Kidney (tissue), 22 donors: ENCODE measurements around the gene UBQLN4. TPM values are rescaled to one million over a fixed set of nuclear protein-coding genes. Genes with fewer than 3 reads are reported as not detected.

Source experiments
- DNase-seq, 5 donors: peaks; one replicate each; pipeline ENCODE4 v3.0.0-alpha.2; 2013 to 2020
- FAIRE-seq: peaks from 2 replicates; lab custom pipeline; 2012; peaks lifted over from hg19 to GRCh38; lab: Jason Lieb, UNC
- H3K27ac ChIP-seq, 2 donors: one replicate each; pipeline ENCODE4 v1.7.0; 2013; ENCODE audit warnings: low read depth in 2 of 2, low read length in 2 of 2, inconsistent platforms in 1 of 2
- H3K27me3 ChIP-seq: one replicate; pipeline ENCODE4 v1.7.1; 2013; ENCODE audit warnings: low read length, inconsistent platforms; ENCODE audit not compliant: control insufficient read depth, insufficient read depth
- H3K36me3 ChIP-seq, 3 donors: one replicate each; pipeline versions ENCODE4 v1.7.0 to v1.7.1; 2013; ENCODE audit warnings: low read length in 3 of 3, control low read depth in 1 of 3, inconsistent platforms in 1 of 3; ENCODE audit not compliant: insufficient read depth in 3 of 3, control insufficient read depth in 2 of 3
- H3K4me1 ChIP-seq, 3 donors: one replicate each; pipeline versions ENCODE4 v1.7.0 to v1.7.1; 2013; ENCODE audit warnings: low read length in 3 of 3, inconsistent platforms in 1 of 3, low read depth in 1 of 3; ENCODE audit not compliant: control insufficient read depth in 2 of 3, insufficient read depth in 2 of 3
- H3K4me3 ChIP-seq, 3 donors: one replicate each; pipeline versions ENCODE4 v1.7.0 to v1.8.1; 2013; ENCODE audit warnings: low read length in 3 of 3, control low read depth in 1 of 3, inconsistent platforms in 1 of 3
- H3K9ac ChIP-seq, 3 donors: one replicate each; pipeline versions ENCODE4 v1.7.0 to v1.7.1; 2013; ENCODE audit warnings: low read length in 3 of 3, control low read depth in 1 of 3, inconsistent platforms in 1 of 3
- H3K9me3 ChIP-seq, 3 donors: one replicate each; pipeline versions ENCODE4 v1.7.0 to v1.7.1; 2013; ENCODE audit warnings: low read length in 3 of 3, control low read depth in 1 of 3, inconsistent platforms in 1 of 3; ENCODE audit not compliant: control insufficient read depth in 2 of 3, insufficient read depth in 1 of 3
- CTCF ChIP-seq: IDR thresholded peaks from 3 replicates; pipeline ENCODE4 v1.5.1; 2012; ENCODE audit warnings: mild to moderate bottlenecking, moderate library complexity, borderline replicate concordance; ENCODE audit not compliant: insufficient read depth; ENCODE audit errors: extremely low read depth
- intact Hi-C: fragments of 100-400 bp; cut with DNase I; formaldehyde crosslinking; loops from one replicate; pipeline ENCODE4 v1.11.1; 2022
- long read RNA-seq, 10 donors: library from polyadenylated mRNA in 1 of 10; unstranded in 1 of 10; transcript quantifications; one replicate each; pipeline ENCODE4 v2.0.0 and lab custom pipeline, GENCODE V29; 2021 to 2026
- polyA plus RNA-seq: library from polyadenylated mRNA; stranded (reverse); fragments of 350-450 nt; fragmentation: Illumina TruSeq; extraction: RNeasy Lipid Tissue Mini Kit (QIAGEN cat#74804); gene quantifications from one replicate; pipeline ENCODE4 v1.2.3, GENCODE V29; 2014; ENCODE audit warnings: low read depth, low replicate concordance; ENCODE audit not compliant: insufficient read depth
- total RNA-seq: library from RNA; stranded (reverse); fragmentation: NEBNext Ultra II Directional; extraction: Animal tissue kit (Norgen Biotek cat#: 25700); gene quantifications from one replicate; pipeline ENCODE4 v1.2.1, GENCODE V29; 2021
- donor health status: control.
- donor health status: control.
- donor health status: control.
- donor health status: control.
- donor health status: control.
- donor health status: DM: yes; HTN: yes; CAD: no.
- donor health status: Normal renal cell carcinoma (clear cell type).

UBQLN4 gene
- total RNA-seq (24.5 TPM), polyA plus RNA-seq (24.6 TPM)
- long read RNA-seq, donor 1, partial matches to known transcripts = 57 of 58 reads
- long read RNA-seq, donor 1, other reads (novel, unspliced or antisense) = 0 of 58 reads
- long read RNA-seq, donor 2, partial matches to known transcripts = 14 of 18 reads
- long read RNA-seq, donor 2, other reads (novel, unspliced or antisense) = 0 of 18 reads
- long read RNA-seq, donor 3, partial matches to known transcripts = 12 of 17 reads
- long read RNA-seq, donor 3, other reads (novel, unspliced or antisense) = 0 of 17 reads
- long read RNA-seq, donor 4, transcript UBQLN4-201 (11 exons, 3,576 nt) = major isoform, 6 of 6 reads
- long read RNA-seq, donor 4, partial matches to known transcripts = 0 of 6 reads
- long read RNA-seq, donor 4, other reads (novel, unspliced or antisense) = 0 of 6 reads
- long read RNA-seq, donor 5 = 0 reads
- long read RNA-seq, donor 6 = 0 reads
- long read RNA-seq, donor 7, partial matches to known transcripts = 6 of 12 reads
- long read RNA-seq, donor 7, other reads (novel, unspliced or antisense) = 3 of 12 reads
- long read RNA-seq, donor 8, partial matches to known transcripts = 13 of 13 reads
- long read RNA-seq, donor 8, other reads (novel, unspliced or antisense) = 0 of 13 reads
- long read RNA-seq, donor 9, partial matches to known transcripts = 0 of 1 reads
- long read RNA-seq, donor 9, other reads (novel, unspliced or antisense) = 0 of 1 reads
- long read RNA-seq, donor 10, partial matches to known transcripts = 0 of 2 reads
- long read RNA-seq, donor 10, other reads (novel, unspliced or antisense) = 0 of 2 reads

- DNase-seq (peak; percentile 92 to 96 (median 96)), FAIRE-seq (no peak)
- peak within 1 kb of the TSS; percentile 79 to 94 (median 83) for H3K4me3 ChIP-seq
- H3K9ac ChIP-seq = peak within 1 kb of the TSS; percentile 54 to 86 (median 82)
- peaks cover 0 to 7% (median 6%) of the 10 kb centered on the region in 3 donors for H3K4me1 ChIP-seq
- no peaks in the 10 kb centered on the region for H3K27me3 ChIP-seq
- H3K9me3 ChIP-seq = no peaks in the 10 kb centered on the region
- H3K36me3 ChIP-seq = peaks cover 0 to 7% (median 3%) of the 10 kb centered on the region in 3 donors
- H3K27ac ChIP-seq = peak within 1 kb of the TSS; percentile 93 to 95
- TF ChIP-seq CTCF = peak; percentile 58
- intact Hi-C loops = no loop called here
These were observed at the start of gene UBQLN4 for GRCh38 chr1:156053768-156054499. TSS of gene UBQLN4 (minus strand) at chr1:156053798. CDS start at chr1:156053701, 97 bp downstream.

GRCh38 chr1:156102633-156103511 lies 49.3 kb upstream of the UBQLN4 start:
- Histone ChIP-seq H3K27ac (peak overlapping the region in 1 of 2 donors; percentile 33), H3K4me3 (no peak overlapping the region), H3K27me3 (no peaks in the 10 kb centered on the region), H3K36me3 (no peaks in the 10 kb centered on the region), H3K9me3 (no peaks in the 10 kb centered on the region), H3K9ac (peak overlapping the region in 1 of 3 donors; percentile 46), H3K4me1 (peaks cover 4 to 40% (median 35%) of the 10 kb centered on the region in 3 donors)
- peak in 1 of 5 donors; percentile 57 for DNase-seq
- no peak for TF ChIP-seq CTCF
- FAIRE-seq = no peak
- intact Hi-C loops = no loop called here

- H3K36me3 ChIP-seq = no peaks in the 10 kb centered on the region
- H3K9me3 ChIP-seq = no peaks in the 10 kb centered on the region
- H3K27ac ChIP-seq = no peak overlapping the region
- DNase-seq (peak in 1 of 5 donors; percentile 54), FAIRE-seq (no peak)
- no peaks in the 10 kb centered on the region for H3K27me3 ChIP-seq
- intact Hi-C loops = no loop called here
- H3K4me1 ChIP-seq = peaks cover 4 to 42% (median 37%) of the 10 kb centered on the region in 3 donors
- no peak overlapping the region for H3K4me3 ChIP-seq
- no peak for TF ChIP-seq CTCF
- H3K9ac ChIP-seq = no peak overlapping the region
These were observed 48.3 kb upstream of the UBQLN4 start for GRCh38 chr1:156101880-156102279.
